ENCODE measurements around the gene SLC33A1.

The SLC33A1 gene

DNA sequence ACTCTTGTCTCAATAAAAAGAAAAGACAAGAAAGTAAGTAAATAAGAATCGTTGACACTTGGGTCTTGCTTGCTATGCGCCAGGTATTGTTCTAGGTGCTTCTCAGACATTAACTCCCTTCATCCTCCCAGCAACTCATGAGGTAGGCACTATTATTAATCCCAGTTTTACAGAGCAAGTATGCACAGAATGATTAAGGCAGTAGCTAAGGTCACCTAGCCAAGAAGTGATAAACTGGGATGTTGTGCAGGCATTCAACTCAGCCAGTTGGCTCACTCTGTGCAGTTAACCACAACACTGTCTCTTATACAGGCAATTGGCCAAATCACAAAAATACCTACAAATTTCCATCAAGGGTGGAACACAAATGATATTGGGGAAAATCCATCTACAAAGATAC is 46.4 kb downstream of the SLC33A1 start:
- in situ Hi-C loops (cut with HindIII; ENCODE audit: low pct_ligation_motif_present, low sequenced_read_pairs): no loop called here
- Histone ChIP-seq H3K27ac (no peak overlapping the region), H3K4me3 (ENCODE audit: low read depth, low read length) (no peak overlapping the region), H3K36me3 (replicated peaks) (no peaks in the 10 kb centered on the region), H3K27me3 (replicated peaks) (no peaks in the 10 kb centered on the region)
- TF ChIP-seq, protein P1, sequence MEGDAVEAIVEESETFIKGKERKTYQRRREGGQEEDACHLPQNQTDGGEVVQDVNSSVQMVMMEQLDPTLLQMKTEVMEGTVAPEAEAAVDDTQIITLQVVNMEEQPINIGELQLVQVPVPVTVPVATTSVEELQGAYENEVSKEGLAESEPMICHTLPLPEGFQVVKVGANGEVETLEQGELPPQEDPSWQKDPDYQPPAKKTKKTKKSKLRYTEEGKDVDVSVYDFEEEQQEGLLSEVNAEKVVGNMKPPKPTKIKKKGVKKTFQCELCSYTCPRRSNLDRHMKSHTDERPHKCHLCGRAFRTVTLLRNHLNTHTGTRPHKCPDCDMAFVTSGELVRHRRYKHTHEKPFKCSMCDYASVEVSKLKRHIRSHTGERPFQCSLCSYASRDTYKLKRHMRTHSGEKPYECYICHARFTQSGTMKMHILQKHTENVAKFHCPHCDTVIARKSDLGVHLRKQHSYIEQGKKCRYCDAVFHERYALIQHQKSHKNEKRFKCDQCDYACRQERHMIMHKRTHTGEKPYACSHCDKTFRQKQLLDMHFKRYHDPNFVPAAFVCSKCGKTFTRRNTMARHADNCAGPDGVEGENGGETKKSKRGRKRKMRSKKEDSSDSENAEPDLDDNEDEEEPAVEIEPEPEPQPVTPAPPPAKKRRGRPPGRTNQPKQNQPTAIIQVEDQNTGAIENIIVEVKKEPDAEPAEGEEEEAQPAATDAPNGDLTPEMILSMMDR (IDR thresholded peaks at IDR 0.05; ENCODE audit: low read depth, low read length, missing control alignments): no peak
- DNase-seq: no peak

DNA sequence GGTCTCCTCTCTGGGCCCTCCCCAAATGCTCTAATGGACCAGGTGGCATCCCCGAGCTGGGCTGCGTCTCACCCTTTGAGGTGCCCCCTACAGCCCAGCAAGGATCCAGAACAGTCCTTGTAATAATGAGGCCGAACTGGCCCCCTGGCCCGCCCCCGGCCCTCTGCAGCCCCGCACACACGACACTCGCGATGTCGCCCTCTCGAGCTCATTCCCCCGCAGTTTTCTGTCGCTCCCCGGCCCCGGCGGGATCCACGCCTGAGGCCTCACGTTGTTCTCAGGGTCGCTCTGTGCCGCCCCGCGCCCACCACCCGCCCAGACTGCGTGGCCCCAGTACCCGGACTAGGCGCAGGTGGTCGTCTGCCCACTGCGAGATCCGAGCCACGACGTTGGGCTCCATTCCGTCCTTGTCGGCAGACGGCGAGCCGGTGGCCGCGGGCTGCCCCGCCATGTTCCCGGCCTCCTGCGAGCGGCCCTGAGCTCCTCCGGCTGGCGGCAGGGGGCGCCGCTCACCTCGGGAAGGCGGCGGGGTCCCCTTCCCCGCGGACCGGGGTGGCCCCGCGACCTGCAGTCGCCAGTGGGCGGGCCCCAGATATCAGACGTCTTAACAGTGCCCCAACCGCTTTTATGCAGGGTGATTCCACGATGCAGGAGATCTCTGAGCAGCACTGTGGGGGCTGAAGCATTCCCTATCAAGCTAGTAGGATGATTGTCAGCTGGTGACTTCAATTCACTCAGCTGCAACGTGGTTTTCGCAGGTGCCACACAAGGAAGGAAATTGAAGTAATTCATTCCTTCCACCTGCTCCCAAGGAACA is 48.2 kb downstream of the SLC33A1 start, which contains the start of gene C3orf33:
Gene C3orf33, minus strand, starts transcription at position 477 of the 817 bp plus-strand sequence. Its CDS starts 26 bp downstream, at position 451.
- TF ChIP-seq, protein P1 (IDR thresholded peaks at IDR 0.05; ENCODE audit: low read depth, low read length, missing control alignments): peak; percentile 58
- H3K27me3 ChIP-seq (replicated peaks): no peaks in the 10 kb centered on the region
- peak; percentile 17 for DNase-seq
- H3K4me3 ChIP-seq (ENCODE audit: low read depth, low read length): peak within 1 kb of the TSS; percentile 77
- in situ Hi-C loops (cut with HindIII; ENCODE audit: low pct_ligation_motif_present, low sequenced_read_pairs): no loop called here
- H3K36me3 ChIP-seq (replicated peaks): no peaks in the 10 kb centered on the region
- H3K27ac ChIP-seq: peak within 1 kb of the TSS; percentile 34

- H3K27ac ChIP-seq: no peak overlapping the region
- H3K27me3 ChIP-seq (replicated peaks): no peaks in the 10 kb centered on the region
- peak overlapping the region; percentile 77 for H3K4me3 ChIP-seq (ENCODE audit: low read depth, low read length)
- no peaks in the 10 kb centered on the region for H3K36me3 ChIP-seq (replicated peaks)
- in situ Hi-C loops (cut with HindIII; ENCODE audit: low pct_ligation_motif_present, low sequenced_read_pairs): no loop called here
- TF ChIP-seq, protein P1 (IDR thresholded peaks at IDR 0.05; ENCODE audit: low read depth, low read length, missing control alignments): no peak
- peak; percentile 32 for DNase-seq
Observed at GRCh38 chr3:155805204-155805801, 48.9 kb downstream of the SLC33A1 start.

DNA sequence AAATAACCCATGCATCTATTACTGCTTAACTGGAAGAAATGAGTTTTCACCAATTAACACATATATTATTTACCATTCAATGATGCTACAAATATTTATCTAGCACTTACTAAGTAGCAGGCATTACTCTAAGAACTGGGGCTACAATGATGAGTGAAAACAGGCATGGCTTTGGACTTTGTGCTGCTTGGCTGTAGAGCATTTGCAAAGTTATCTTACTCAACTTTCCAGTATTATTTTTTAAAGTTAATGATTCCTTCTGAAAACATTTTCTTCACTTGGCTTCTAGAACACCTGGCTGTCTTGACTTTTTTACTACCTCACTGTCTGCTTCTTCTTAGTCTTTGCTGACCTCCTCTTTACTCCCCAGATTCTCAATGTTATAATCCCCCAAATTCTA is 49.9 kb downstream of the SLC33A1 start:
- TF ChIP-seq, protein P1 (IDR thresholded peaks at IDR 0.05; ENCODE audit: low read depth, low read length, missing control alignments): no peak
- H3K36me3 ChIP-seq (replicated peaks): no peaks in the 10 kb centered on the region
- DNase-seq: no peak
- no peak overlapping the region for H3K27ac ChIP-seq
- in situ Hi-C loops (cut with HindIII; ENCODE audit: low pct_ligation_motif_present, low sequenced_read_pairs): no loop called here
- no peak overlapping the region for H3K4me3 ChIP-seq (ENCODE audit: low read depth, low read length)
- H3K27me3 ChIP-seq (replicated peaks): no peaks in the 10 kb centered on the region

GRCh38 chr3:155792532-155792931 is 61.7 kb downstream of the SLC33A1 start:
- H3K27ac ChIP-seq: no peak overlapping the region
- H3K4me3 ChIP-seq (ENCODE audit: low read depth, low read length): no peak overlapping the region
- no peaks in the 10 kb centered on the region for H3K27me3 ChIP-seq (replicated peaks)
- no peaks in the 10 kb centered on the region for H3K36me3 ChIP-seq (replicated peaks)
- in situ Hi-C loops (cut with HindIII; ENCODE audit: low pct_ligation_motif_present, low sequenced_read_pairs): no loop called here
- TF ChIP-seq, protein P1 (IDR thresholded peaks at IDR 0.05; ENCODE audit: low read depth, low read length, missing control alignments): no peak
- DNase-seq: no peak
